ENCODE results near the gene PLD6. TPM values are rescaled to one million over a fixed set of nuclear protein-coding genes. Genes with fewer than 3 reads are reported as not detected.

PLD6 gene
- total RNA-seq, 1 donor from 2014 or later = 6.4 TPM

DNA sequence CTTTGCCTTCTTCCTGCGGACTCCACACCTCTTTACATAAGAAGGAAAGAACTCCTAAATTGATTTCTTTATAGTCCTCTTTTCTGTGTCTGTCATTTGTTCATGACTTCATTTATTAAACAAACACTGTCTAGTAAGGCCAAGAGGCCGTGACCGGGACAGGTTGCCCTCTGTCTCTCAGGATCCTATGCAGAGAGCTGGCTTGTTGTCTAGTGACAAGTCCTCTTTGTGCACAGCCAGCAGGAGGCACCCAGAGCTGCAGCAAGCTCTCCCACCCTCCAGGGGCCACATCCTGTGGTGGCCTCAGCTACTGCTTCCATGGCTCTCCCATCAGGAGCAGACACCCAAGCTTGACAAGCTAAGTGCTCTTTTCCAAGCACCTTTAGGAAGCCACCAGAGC lies 50.6 kb downstream of the PLD6 start:
- DNase-seq (ENCODE audit: low spot score) = no peak

- no peak for DNase-seq (ENCODE audit: low spot score)
These were observed 51.2 kb downstream of the PLD6 start for GRCh38 chr17:17154981-17155380.

DNA sequence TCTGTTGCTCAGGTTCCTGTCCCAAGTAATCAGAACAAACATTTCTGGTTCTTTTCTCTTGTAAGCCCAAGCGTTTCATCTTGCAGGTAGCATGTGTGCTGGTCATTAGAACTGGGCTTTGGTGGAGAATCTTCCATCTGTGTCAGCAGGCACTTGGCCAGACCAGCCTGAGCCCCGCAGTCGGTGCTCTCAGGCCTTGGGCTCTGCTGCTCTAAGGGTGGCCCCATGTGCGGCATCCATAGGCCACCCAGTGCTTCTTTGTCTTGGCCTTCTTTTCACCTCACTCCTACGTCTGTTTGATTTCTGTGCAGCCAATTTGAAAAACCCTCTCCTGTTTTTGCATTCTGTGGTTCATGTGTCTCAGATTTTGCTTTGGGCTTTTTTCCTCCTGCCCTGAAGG lies 51.6 kb downstream of the PLD6 start:
- DNase-seq (ENCODE audit: low spot score) = no peak

- no peak for DNase-seq (ENCODE audit: low spot score)
These were observed 52.4 kb downstream of the PLD6 start for GRCh38 chr17:17153709-17154108.

DNA sequence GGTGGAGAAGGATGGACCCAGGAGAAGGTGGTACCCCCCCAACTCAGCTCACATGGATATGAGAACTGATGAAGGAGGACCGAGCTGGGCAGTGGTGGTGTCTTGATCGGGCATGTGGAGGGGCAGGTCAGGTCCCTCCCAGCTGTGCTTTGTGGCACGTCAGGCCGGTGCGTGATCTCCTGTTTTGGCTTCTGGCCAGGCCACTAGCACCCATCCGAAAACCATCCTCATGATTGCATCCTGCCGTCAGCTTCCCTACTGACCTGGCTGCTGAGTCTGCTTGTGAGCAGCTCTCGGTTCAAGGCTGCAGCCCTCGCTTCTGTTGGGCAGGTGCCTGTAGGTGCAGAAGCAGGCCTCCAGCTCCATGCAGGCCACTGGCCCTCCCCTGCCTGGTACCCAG lies 53.1 kb downstream of the PLD6 start:
- DNase-seq (ENCODE audit: low spot score) = no peak

GRCh38 chr17:17152385-17152784 lies 53.7 kb downstream of the PLD6 start:
- no peak for DNase-seq (ENCODE audit: low spot score)

- peak; percentile 87 for DNase-seq (ENCODE audit: low spot score)
These were observed 54.2 kb downstream of the PLD6 start for GRCh38 chr17:17151962-17152361.

- DNase-seq (ENCODE audit: low spot score) = no peak
These were observed 54.6 kb downstream of the PLD6 start for GRCh38 chr17:17151541-17151940.

DNA sequence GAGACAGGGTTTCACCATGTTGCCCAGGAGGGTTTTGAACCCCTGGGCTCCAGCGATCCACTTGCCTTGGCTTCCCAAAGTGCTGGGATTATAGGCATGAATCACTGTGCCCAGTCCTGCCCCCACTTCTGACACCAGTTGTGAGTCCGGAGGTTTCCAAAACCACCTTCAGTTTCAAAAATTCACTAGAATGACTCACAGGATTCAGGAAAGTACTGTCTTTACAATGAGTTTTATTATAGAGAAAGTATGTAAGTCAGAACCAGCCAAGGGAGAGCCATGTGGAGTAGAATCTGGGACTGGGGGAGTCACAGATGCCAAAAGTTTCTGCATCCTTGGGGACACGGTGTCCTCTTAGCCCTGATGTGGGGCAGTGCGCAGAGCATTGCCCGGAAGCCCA lies 55.1 kb downstream of the PLD6 start:
- DNase-seq (ENCODE audit: low spot score) = no peak

Other genes with a start within 250 kb of the PLD6 start
- gene TNFRSF13B, start 234.2 kb downstream of the PLD6 start, total RNA-seq = 0.32 TPM
- gene MPRIP, start 163.9 kb downstream of the PLD6 start, total RNA-seq = 263 TPM
- 110 TPM for gene FLCN, start 30.8 kb upstream of the PLD6 start, total RNA-seq
- gene COPS3, start 74.9 kb upstream of the PLD6 start, total RNA-seq = 43.8 TPM
- gene NT5M, start 97.0 kb upstream of the PLD6 start, total RNA-seq = 3.2 TPM